Activated T-helper 1 cell treated with anti-CD3 and anti-CD28 coated beads, Interleukin-2, amount 50 U/mL, for 16 hours (primary cell): ENCODE data around the gene PSMF1.
"Not testable (repeated sequence)": the region's sequence is repeated elsewhere in the genome, so short reads cannot be mapped to it uniquely, and the experiment has no call there.

ENCODE experiments used
- DNase-seq, 2 donors: peaks; one replicate each; pipeline ENCODE4 v3.0.0-alpha.2; 2020; ENCODE audit warnings: low read depth in 1 of 2, low spot score in 1 of 2

PSMF1 gene

DNA sequence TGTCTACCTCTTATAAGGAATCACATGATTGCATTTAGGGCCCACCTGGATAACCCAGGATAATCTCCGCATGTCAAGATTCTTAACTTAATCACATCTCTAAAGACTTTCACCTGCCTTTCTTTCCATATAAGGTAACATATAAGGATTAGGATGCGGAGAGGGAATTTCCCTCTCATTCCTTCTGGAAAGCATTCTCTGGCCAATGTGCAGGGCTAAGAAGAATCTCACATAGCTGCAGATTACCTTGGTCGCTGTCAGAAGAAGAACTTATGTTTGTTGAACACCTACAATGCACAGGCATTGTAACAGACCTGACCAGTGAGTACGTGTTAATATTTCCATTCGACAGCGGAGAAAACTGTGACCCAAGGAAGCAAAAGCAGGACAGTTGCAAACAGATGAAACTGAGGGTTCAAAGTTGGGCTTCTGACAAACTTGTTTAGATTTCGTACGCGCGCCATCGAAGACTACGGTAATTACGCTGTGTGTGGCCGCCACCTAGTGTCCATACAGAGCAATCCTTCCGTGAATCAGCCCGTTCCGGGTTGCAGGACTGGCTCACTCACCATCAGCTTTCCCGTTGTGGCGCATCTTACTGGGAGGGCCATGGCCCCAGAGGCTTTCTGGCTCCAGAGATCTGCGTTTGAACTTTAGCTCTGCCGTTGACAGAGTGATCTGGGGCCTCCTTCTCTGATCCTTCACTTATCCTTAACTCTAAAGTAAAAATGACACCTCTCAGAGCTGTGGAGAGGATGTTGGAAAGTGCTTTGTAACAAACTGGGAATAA, 94.4 kb downstream of the PSMF1 start:
- peak; percentile 32 to 41 for DNase-seq

DNA sequence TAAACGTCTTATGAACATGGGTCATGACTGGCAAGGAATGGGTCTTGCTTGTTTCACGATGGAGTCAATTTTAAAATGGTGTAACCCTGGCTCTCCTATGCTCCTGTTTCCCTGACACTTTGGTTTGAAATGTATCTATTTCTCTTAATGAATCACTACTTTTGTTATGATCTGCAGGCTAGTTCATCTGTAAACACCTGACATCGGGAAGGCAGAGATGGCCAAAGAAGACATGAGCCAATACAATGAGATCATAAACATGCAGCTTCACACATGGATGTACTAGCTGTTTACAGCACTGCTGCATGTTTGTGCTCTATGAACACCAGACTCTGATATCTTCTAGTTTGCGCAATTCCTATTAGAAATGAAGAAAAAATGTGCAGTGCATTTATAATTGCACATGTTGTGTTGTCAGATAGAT, 96.4 kb downstream of the PSMF1 start:
- no peak for DNase-seq

- DNase-seq: no peak
These were observed 97.2 kb downstream of the PSMF1 start for GRCh38 chr20:1215386-1216170.

GRCh38 chr20:1216527-1217427, 98.4 kb downstream of the PSMF1 start:
- not testable (repeated sequence) for DNase-seq
